HG02884 (cell line): Measurements from ENCODE around the gene ATP6AP1.
A peak's percentile ranks its signal among the peaks of the same experiment; 100 is the strongest.

Source experiments
- ATAC-seq: cut with Tn5 transposase; IDR thresholded peaks from one replicate; pipeline ENCODE4 v1.9.1; 2021; ENCODE audit warnings: mild to moderate bottlenecking, moderate library complexity; ENCODE audit not compliant: unreplicated experiment

ATP6AP1 gene

GRCh38 chrX:154470434-154470833 is 42.0 kb downstream of the ATP6AP1 start:
- no peak for ATAC-seq

DNA sequence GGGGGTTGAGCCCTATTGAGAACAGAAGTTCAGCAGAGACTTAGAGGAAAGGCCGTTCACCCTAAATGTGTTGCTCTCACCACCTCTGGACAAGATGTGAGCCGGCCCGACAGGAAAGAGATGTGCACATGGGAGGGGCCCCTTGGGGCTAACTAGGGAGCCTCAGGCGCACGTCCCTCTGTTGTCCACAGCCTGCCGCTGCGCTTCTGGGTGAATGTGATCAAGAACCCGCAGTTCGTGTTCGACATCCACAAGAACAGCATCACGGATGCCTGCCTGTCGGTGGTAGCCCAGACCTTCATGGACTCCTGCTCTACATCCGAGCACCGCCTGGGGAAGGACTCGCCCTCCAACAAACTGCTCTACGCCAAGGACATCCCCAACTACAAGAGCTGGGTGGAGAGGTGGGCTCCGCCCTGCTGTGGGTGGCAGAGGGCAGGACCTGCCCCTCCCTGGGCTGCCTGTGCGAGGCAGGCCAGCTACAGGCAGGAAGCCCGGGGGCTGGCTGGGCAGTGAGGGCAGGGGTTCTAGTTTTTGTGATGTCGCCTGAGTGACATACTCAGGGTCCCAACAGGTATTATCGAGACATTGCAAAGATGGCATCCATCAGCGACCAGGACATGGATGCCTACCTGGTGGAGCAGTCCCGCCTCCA is 42.6 kb downstream of the ATP6AP1 start:
- ATAC-seq: no peak

- no peak for ATAC-seq
These were observed 43.6 kb downstream of the ATP6AP1 start for GRCh38 chrX:154471839-154472684.

DNA sequence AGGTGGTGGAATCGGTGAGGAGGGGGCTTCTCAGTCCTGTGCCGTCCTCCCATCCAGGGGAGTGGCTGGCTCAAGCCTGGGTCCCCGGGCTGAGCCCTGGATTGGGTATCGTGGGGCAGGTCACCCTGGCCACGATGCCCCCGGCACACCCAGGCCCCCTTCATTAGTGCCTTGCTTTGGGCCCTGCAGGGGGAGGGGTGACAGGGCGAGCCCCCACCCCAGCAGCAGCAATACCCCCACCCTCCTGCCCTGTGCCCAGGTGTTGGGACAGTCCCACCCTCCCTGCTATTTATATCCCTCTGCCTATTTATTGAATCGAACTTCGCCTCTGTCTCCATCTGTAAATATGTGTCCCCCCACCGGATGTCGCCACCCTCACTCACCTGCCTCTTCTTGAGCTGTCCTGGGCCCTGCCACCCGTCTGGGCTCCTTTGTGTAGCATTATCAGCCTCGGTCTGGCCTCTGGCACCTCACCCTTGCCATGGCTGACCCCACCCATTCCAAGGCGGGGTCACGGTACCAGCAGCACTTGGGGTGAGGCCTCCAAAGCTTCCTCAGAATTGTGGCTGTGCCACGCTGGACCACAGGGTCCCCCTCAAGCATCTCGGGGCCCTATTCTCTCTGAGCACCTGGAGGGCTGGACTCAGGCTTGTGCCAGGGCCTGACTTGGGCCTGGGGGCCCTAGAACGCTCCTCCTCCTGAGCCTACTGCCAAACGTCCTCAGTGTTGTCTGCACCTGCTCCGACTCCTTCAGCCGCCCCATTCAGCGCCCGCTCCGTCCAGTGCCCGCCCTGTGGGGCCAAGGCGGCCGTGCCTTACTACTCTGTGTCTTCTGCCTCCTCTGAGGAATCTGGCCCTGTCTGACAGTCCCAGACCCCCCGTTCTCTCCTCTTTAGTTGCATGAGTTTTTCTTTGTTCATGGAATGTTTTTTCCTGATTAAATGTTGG is 44.5 kb downstream of the ATP6AP1 start:
- no peak for ATAC-seq

GRCh38 chrX:154473683-154474082 is 45.2 kb downstream of the ATP6AP1 start:
- no peak for ATAC-seq

- ATAC-seq: no peak
These were observed 48.3 kb downstream of the ATP6AP1 start for GRCh38 chrX:154476821-154477220.

GRCh38 chrX:154477891-154478477 is 49.5 kb downstream of the ATP6AP1 start:
- no peak for ATAC-seq

- peak; percentile 75 for ATAC-seq
These were observed 50.5 kb downstream of the ATP6AP1 start, which contains the start of gene LAGE3 for GRCh38 chrX:154478728-154479622. Gene LAGE3 (minus strand): TSS chrX:154479281. CDS start chrX:154478915, 366 bp downstream.

DNA sequence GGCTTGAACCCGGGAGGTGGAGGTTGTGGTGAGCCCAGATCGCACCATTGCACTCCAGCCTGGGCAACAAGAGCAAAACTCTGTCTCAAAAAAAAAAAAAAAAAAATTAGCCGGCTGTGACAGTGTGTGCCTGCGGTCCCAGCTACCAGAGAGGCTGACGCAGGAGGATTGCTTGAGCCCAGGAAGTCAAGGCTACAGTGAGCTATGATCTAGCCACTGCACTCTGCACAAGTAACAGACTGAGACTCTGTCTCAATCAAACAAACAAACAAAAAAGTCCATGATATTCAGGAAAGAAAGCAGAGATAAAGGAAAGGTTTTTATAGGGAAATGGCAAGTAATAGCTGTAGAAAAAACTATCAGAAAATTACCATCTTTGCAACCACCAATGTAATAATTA is 52.7 kb downstream of the ATP6AP1 start:
- no peak for ATAC-seq

DNA sequence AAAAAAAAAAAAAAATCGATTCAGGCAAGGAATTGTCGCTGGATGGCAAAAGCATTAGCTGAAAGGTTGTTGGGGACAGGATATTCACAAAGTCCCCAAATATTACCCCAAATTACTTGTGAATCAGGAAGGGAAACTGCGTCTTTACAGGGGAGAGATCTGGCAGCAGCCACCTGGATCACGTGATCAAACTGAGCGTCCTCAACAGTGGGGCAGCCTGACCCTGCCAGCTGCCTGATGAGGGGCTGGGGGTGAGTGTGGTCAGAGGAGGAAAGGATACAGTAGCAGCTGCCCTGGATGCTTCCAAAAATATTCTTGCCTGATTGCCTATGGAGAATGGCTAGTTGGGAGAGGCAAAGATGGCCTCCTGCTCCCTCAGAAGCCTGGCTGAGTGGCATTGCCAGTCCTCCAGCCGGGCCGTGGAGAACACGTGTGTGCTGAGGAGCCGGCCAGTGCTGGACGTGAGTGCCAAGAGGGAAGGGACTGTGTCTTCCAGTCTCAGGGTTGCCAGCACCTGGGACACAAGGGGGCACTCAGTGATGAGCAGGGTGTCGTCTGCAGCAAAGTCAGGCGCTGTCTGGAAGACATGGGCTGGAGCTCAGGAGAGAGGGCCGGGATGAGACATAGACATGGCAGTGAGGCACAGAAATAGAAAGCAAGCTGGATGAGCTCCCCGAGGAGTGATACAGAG is 53.6 kb downstream of the ATP6AP1 start:
- no peak for ATAC-seq

GRCh38 chrX:154482786-154483185 is 54.3 kb downstream of the ATP6AP1 start:
- no peak for ATAC-seq

DNA sequence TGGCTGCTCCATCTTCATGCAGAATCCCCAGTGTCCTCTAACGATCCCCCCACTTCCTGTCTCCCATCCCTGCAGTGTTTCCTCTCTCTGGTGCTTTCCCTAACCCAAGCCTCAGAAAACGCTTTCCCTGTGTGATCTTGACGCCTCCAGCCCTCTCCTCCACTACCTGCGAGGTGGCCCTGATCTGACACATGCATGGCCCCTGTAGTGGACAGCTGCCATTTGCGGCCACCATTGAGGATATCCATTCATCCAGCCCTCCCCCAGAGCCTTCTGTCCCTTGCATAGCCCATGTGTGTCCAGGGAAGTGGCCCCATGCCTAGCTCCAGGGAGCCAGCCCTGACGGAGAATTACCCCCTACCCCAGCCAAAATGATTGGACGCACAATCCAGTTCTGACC is 54.8 kb downstream of the ATP6AP1 start:
- ATAC-seq: no peak

DNA sequence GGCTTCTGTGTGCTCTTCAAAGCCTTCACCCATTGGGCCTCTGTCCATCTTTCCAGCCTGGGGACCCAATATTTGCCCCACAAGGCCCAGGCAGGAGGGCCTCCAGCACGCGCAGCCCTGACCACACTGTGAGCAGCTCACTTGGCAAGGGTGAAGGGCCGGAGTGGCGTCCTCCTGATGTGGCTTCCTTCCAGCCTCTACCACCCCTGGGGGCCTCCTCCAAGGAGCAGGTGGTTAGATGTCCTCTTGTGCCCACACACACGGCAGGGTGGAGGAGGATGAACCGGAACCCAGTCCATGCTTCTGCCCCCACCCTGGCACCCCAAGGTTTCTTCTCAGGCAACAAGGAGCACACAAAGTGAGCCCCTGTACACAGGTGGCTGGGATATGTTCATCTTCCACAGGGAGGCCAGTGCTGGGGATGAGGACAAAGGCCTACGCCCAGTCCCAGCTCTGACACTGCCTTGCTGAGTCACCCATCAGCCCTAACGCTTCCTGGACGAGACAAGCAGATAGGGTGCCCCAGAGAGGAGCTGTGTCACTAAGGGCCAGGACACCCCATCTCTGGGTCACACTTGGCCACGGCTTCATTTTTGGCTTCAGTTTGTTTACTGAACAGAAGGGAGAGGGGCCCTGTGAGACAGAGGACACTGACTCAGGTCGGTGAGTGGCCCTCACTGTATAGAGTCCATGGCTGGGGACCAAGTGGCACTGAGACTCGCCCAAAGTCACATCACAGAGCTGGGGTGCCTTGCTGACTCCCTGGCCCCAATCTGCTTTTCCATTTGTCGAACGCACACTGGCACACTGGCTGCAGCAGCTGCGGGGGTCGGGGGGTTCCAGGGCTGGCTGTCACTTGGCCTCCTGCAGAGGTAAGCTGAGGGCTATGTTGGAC is 56.0 kb downstream of the ATP6AP1 start:
- ATAC-seq: no peak

- no peak for ATAC-seq
These were observed 56.9 kb downstream of the ATP6AP1 start for GRCh38 chrX:154485150-154486051.

- ATAC-seq: no peak
These were observed 57.5 kb downstream of the ATP6AP1 start for GRCh38 chrX:154486052-154486395.
